ENCODE results near the gene PKP4.

DNA sequence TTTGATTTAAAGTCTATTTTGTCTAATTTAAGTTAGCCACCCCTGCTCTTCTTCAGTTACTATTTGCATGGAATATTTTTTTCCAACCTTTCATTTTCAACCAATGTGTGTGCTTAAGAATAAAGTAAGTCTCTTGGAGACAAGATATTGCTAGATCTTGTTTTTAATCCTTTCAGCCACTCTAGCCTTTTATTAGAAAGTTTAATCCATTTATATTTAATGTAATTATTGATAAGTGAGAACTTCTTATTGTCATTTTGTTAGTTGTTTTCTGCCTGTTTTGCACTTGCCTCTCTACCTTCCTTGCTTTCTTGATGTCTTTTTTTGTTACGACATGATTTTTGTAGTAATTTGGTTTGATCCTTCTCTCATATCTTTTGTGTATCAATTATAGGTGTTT lies 46.6 kb upstream of the PKP4 start:
- TF ChIP-seq EZH2phosphoT487 (IDR thresholded peaks at IDR 0.05; ENCODE audit: insufficient read depth, low read depth), result no peak
- no peak for TF ChIP-seq EZH2 (IDR thresholded peaks at IDR 0.05; ENCODE audit: insufficient read depth, poor library complexity, severe bottlenecking)

Measured in GM23248 (cell line).